Lower leg skin (tissue), 4 donors: ENCODE measurements around the gene TOX2. TPM values are rescaled to one million over a fixed set of nuclear protein-coding genes. Genes with fewer than 3 reads are reported as not detected.

Experiments used
- DNase-seq, 2 donors: peaks; one replicate each; pipeline ENCODE4 v3.0.0-alpha.2; 2019; ENCODE audit warnings: low spot score in 2 of 2
- H3K4me3 ChIP-seq: fragments of 200-600 bp; sonication (generic); 2 replicates; pipeline ENCODE4 v1.5.1; 2017; ENCODE audit warnings: mild to moderate bottlenecking, low read depth; ENCODE audit not compliant: poor library complexity, severe bottlenecking
- CTCF ChIP-seq, 3 donors: fragments of 450-650 bp; IDR thresholded peaks; one replicate each; pipeline ENCODE4 v1.5.1; 2016; ENCODE audit warnings: antibody characterized with exemption in 3 of 3, mild to moderate bottlenecking in 3 of 3, moderate library complexity in 2 of 3
- POLR2A ChIP-seq, 2 donors: fragments of 450-650 bp; IDR thresholded peaks; one replicate each; pipeline ENCODE4 v1.6.1; 2016 to 2017; ENCODE audit warnings: antibody characterized with exemption in 2 of 2, mild to moderate bottlenecking in 1 of 2, moderate library complexity in 1 of 2
- WGBS, 2 donors: methylation state at CpG; one replicate each; pipeline ENCODE4 v1.1.5; 2018; 5-methylcytosine and 5-hydroxymethylcytosine counted together
- intact Hi-C: fragments of 100-400 bp; cut with DNase I; formaldehyde crosslinking; loops from one replicate; pipeline ENCODE4 v1.15.0; 2023; ENCODE audit warnings: low total_unique reads
- total RNA-seq, 4 donors: library from RNA; depleted of rRNA; stranded (reverse); fragments of >200 nt; gene quantifications; one replicate each; pipeline ENCODE4 v1.1.0, GENCODE V29; 2016

Gene TOX2
- total RNA-seq, 4 donors from 2014 or later = 1.8 to 5.2 (median 1.9) TPM

DNA sequence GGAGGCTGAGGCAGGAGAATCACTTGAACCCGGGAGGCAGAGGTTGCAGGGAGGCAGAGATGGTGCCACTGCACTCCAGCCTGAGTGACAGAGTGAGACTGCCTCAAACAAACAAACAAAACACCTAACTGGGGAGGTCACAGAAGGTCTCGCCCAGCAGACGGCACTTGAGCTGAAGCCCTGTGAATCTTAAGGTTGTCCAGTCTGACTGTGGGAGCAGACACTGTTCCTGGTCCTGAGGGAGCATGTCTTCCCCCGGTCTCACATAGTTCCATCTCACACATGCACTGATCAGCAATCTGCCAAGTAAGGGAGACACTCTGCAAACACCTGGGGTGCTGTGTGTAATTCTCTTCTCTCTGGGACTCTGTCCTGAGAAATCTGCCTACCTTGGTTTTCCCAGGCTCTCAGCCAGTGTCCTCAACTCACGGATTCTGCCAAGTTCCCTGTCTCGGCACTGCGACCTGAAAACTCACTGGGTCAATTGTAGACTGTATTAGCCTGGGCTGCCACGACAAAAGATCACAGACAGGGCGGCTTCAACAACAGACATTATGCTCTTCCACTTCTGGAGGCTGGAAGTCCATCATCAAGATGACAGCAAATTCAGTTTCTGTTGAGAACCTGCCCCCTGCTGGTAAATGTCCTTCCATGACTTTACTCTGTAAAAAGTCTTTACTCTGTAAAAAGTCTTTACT lies 178.0 kb downstream of the TOX2 start:
- peak in 1 of 2 donors; percentile 67 for DNase-seq
- 65 to 69% methylated on average over 9 of the region's 9 CpGs for WGBS, 2 donors
- TF ChIP-seq POLR2A (IDR thresholded peaks at IDR 0.05) (no peak), CTCF (IDR thresholded peaks at IDR 0.05) (no peak)
- H3K4me3 ChIP-seq = no peak overlapping the region
- intact Hi-C loops = no loop called here

DNA sequence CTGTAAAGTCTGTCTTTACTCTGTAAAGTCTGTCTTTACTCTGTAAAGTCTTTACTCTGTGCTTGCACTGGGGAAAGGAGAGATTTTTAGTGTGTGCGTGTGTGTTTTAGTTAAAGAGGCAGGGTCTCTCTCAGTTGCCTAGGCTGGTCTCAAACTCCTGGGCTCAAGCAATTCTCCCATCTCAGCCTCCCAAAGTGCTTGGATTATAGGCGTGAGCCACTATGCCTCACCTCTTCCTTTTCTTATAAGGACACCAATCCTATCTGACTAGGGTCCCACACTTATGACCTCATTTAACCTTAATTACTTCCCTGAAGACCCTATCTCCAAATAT lies 178.6 kb downstream of the TOX2 start:
- DNase-seq = no peak
- TF ChIP-seq POLR2A (IDR thresholded peaks at IDR 0.05) (no peak), CTCF (IDR thresholded peaks at IDR 0.05) (no peak)
- 81 to 89% methylated on average over 2 of the region's 2 CpGs for WGBS, 2 donors
- H3K4me3 ChIP-seq = no peak overlapping the region
- intact Hi-C loops = no loop called here

DNA sequence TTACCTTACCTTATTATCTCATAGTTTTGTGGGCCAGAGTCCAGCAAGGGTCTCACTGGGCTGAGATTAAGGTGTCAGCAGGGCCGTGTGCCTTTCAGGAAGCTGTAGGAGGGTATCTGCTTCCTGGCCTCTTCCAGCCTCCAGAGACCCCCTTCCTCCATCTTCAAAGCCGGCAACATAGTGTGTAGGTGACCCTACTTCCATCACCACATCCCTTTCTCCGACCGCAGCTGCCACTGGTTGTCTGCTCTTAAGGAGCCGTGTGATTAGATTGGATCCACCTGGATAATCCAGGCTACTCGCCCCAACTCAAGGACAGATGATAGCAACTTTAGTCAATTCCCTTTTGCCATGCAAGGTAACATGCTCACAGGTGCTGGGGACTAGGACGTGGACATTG lies 181.2 kb downstream of the TOX2 start:
- WGBS, 2 donors = 81 to 85% methylated on average over 7 of the region's 7 CpGs
- TF ChIP-seq CTCF (IDR thresholded peaks at IDR 0.05) (no peak), POLR2A (IDR thresholded peaks at IDR 0.05) (no peak)
- no peak overlapping the region for H3K4me3 ChIP-seq
- DNase-seq = peak in 1 of 2 donors; percentile 63
- intact Hi-C loops = no loop called here

GRCh38 chr20:44097521-44098255 lies 183.0 kb downstream of the TOX2 start:
- WGBS, 2 donors = 65 to 68% methylated on average over 14 of the region's 14 CpGs
- H3K4me3 ChIP-seq = no peak overlapping the region
- DNase-seq = peak in 1 of 2 donors; percentile 61
- intact Hi-C loops = no loop called here
- TF ChIP-seq CTCF (IDR thresholded peaks at IDR 0.05) (no peak), POLR2A (IDR thresholded peaks at IDR 0.05) (no peak)

GRCh38 chr20:44098256-44098630 lies 183.6 kb downstream of the TOX2 start:
- DNase-seq = peak in 1 of 2 donors; percentile 23
- 91 to 92% methylated on average over 6 of the region's 6 CpGs for WGBS, 2 donors
- H3K4me3 ChIP-seq = no peak overlapping the region
- TF ChIP-seq POLR2A (IDR thresholded peaks at IDR 0.05) = no peak
- TF ChIP-seq CTCF (IDR thresholded peaks at IDR 0.05) = no peak
- intact Hi-C loops = no loop called here
